ENCODE measurements around the gene ULK3. TPM values are rescaled to one million over a fixed set of nuclear protein-coding genes. Genes with fewer than 3 reads are reported as not detected.

Gene ULK3
- polyA plus RNA-seq, 1 donor, result 49.3 TPM

- no peak for DNase-seq
These were observed 21.7 kb downstream of the ULK3 start for GRCh38 chr15:74821091-74821789.

- DNase-seq, result no peak
These were observed 22.9 kb downstream of the ULK3 start for GRCh38 chr15:74820056-74820455.

- DNase-seq, result no peak
These were observed 25.6 kb downstream of the ULK3 start for GRCh38 chr15:74817370-74817737.

- no peak for DNase-seq
These were observed 26.2 kb downstream of the ULK3 start for GRCh38 chr15:74816624-74817369.

GRCh38 chr15:74815961-74816360 is 27.0 kb downstream of the ULK3 start:
- no peak for DNase-seq

- DNase-seq, result no peak
These were observed 27.6 kb downstream of the ULK3 start for GRCh38 chr15:74815121-74815934.

GRCh38 chr15:74812533-74812932 is 30.4 kb downstream of the ULK3 start, which contains the start of gene LMAN1L:
LMAN1L (plus strand) TSS chr15:74812835; CDS start chr15:74812855, 20 bp downstream.
- DNase-seq, result no peak

- DNase-seq, result no peak
These were observed 33.0 kb downstream of the ULK3 start for GRCh38 chr15:74809956-74810355.

- no peak for DNase-seq
These were observed 33.7 kb downstream of the ULK3 start for GRCh38 chr15:74809242-74809641.

- DNase-seq, result no peak
These were observed 34.1 kb downstream of the ULK3 start for GRCh38 chr15:74808840-74809229.

GRCh38 chr15:74808078-74808839 is 34.7 kb downstream of the ULK3 start:
- no peak for DNase-seq

GRCh38 chr15:74807282-74807681 is 35.7 kb downstream of the ULK3 start:
- no peak for DNase-seq

GRCh38 chr15:74804935-74805334 is 38.0 kb downstream of the ULK3 start:
- DNase-seq, result no peak

- no peak for DNase-seq
These were observed 40.0 kb downstream of the ULK3 start for GRCh38 chr15:74802862-74803447.

- DNase-seq, result no peak
These were observed 40.7 kb downstream of the ULK3 start for GRCh38 chr15:74802290-74802689.

- no peak for DNase-seq
These were observed 41.5 kb downstream of the ULK3 start for GRCh38 chr15:74801311-74801997.

GRCh38 chr15:74800559-74801094 is 42.3 kb downstream of the ULK3 start:
- DNase-seq, result no peak

GRCh38 chr15:74799856-74800558 is 42.9 kb downstream of the ULK3 start:
- no peak for DNase-seq

GRCh38 chr15:74799255-74799855 is 43.6 kb downstream of the ULK3 start:
- DNase-seq, result no peak
